ENCODE data around the gene CDH1.

- TF ChIP-seq CTCF (IDR thresholded peaks at IDR 0.05) (no peak), POLR2A (IDR thresholded peaks at IDR 0.05) (no peak)
These were observed 138.8 kb downstream of the CDH1 start for GRCh38 chr16:68875871-68876270.
